Smooth muscle cell (in vitro differentiated cells): ENCODE data around the gene COL15A1. TPM values are rescaled to one million over a fixed set of nuclear protein-coding genes. Genes with fewer than 3 reads are reported as not detected.
A peak's percentile ranks its signal among the peaks of the same experiment; 100 is the strongest.

Experiments
- DNase-seq: peaks from one replicate; lab custom pipeline; 2025; ENCODE audit not compliant: unreplicated experiment; lab: John Stamatoyannopoulos, UW
- H2AFZ ChIP-seq: fragments of 200-600 bp; sonication (generic); 2 replicates; pipeline ENCODE4 v1.6.0; 2016; ENCODE audit warnings: antibody characterized with exemption, low read depth, mild to moderate bottlenecking
- H3F3A ChIP-seq: fragments of 200-600 bp; sonication (generic); 2 replicates; pipeline ENCODE4 v1.6.0; 2017; ENCODE audit warnings: antibody characterized with exemption, low read depth
- H3K27ac ChIP-seq: fragments of 200-600 bp; sonication (generic); 2 replicates; pipeline ENCODE4 v1.5.1; 2016; ENCODE audit warnings: low read depth, mild to moderate bottlenecking
- H3K27me3 ChIP-seq: fragments of 200-600 bp; sonication (generic); 2 replicates; pipeline ENCODE4 v1.6.1; 2016; ENCODE audit warnings: low read depth, mild to moderate bottlenecking
- H3K36me3 ChIP-seq: fragments of 200-600 bp; sonication (generic); 2 replicates; pipeline ENCODE4 v1.5.1; 2016; ENCODE audit warnings: low read depth
- H3K4me1 ChIP-seq: fragments of 200-600 bp; sonication (generic); 2 replicates; pipeline ENCODE4 v1.5.1; 2016; ENCODE audit warnings: low read depth
- H3K4me2 ChIP-seq: fragments of 200-600 bp; sonication (generic); 2 replicates; pipeline ENCODE4 v1.6.0; 2016; ENCODE audit warnings: mild to moderate bottlenecking
- H3K4me3 ChIP-seq: fragments of 200-600 bp; sonication (generic); 2 replicates; pipeline ENCODE4 v1.5.1; 2016; ENCODE audit warnings: mild to moderate bottlenecking
- H3K79me2 ChIP-seq: fragments of 200-600 bp; sonication (generic); 2 replicates; pipeline ENCODE4 v1.6.0; 2016; ENCODE audit warnings: low read depth, mild to moderate bottlenecking
- H3K9ac ChIP-seq: fragments of 200-600 bp; sonication (generic); 2 replicates; pipeline ENCODE4 v1.6.0; 2016; ENCODE audit warnings: low read depth
- H3K9me3 ChIP-seq: fragments of 200-600 bp; sonication (generic); replicated peaks from 2 replicates; pipeline ENCODE4 v1.5.1; 2016; ENCODE audit warnings: low read depth
- H4K20me1 ChIP-seq: fragments of 200-600 bp; sonication (generic); 2 replicates; pipeline ENCODE4 v1.6.0; 2016; ENCODE audit warnings: low read depth
- WGBS: methylation state at CpG from one replicate; pipeline ENCODE4 v1.1.7; 2016; ENCODE audit warnings: low lambda C conversion rate; 5-methylcytosine and 5-hydroxymethylcytosine counted together
- polyA plus RNA-seq: library from polyadenylated mRNA; unstranded; fragments of >200 nt; fragmentation: Nextera tagmentation; extraction: Ambion mirVana; gene quantifications from 2 replicates; pipeline ENCODE4 v1.2.1, GENCODE V29; 2016
- total RNA-seq: library from RNA; depleted of rRNA; stranded (reverse); fragments of >200 nt; gene quantifications from 2 replicates; pipeline ENCODE4 v1.2.3, GENCODE V29; 2014
- TF ChIP-seq, protein P1 (sequence below): fragments of 200-600 bp; sonication (generic); IDR thresholded peaks from 2 replicates; pipeline ENCODE4 v1.5.1; 2017; ENCODE audit warnings: borderline replicate concordance, mild to moderate bottlenecking, antibody characterized with exemption; ENCODE audit not compliant: insufficient read depth, poor library complexity, severe bottlenecking

Gene COL15A1
- total and polyA plus RNA-seq, 2 experiments from 2014 or later, result 222 to 293 TPM

DNA sequence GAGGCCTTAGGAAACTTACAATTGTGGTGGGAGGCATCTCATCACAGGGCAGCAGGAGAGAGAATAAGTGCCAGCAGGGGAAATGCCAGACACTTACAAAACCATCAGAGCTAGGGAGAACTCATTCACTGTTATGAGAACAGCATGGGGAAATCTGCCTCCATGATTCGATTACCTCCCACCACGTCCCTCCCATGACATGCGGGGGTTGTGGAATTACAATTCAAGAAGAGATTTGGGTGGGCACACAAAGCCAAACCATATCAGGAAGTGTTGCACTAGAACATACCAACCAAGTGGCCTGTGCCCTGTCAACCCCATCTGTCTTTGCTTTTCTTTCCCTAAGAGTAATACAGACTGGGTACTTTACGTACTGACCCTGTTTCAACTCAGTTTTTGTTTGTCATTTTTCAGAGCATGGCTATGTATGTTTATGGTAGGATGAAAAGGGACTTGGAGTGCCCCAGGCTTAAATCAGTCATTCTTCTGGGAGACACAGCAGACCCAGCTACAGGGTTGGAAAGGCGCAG is 102.9 kb downstream of the COL15A1 start:
- DNase-seq, result no peak
- Histone ChIP-seq H3K4me3 (no peak overlapping the region), H2AFZ (no peak overlapping the region), H3K9ac (no peak overlapping the region), H3F3A (peaks cover 19% of the 10 kb centered on the region), H3K27ac (peak overlapping the region; percentile 29), H3K36me3 (peaks cover 7% of the 10 kb centered on the region), H3K27me3 (no peaks in the 10 kb centered on the region), H3K9me3 (no peaks in the 10 kb centered on the region), H4K20me1 (no peaks in the 10 kb centered on the region), H3K4me1 (no peaks in the 10 kb centered on the region), H3K4me2 (no peak overlapping the region), H3K79me2 (no peaks in the 10 kb centered on the region)
- TF ChIP-seq, protein P1, sequence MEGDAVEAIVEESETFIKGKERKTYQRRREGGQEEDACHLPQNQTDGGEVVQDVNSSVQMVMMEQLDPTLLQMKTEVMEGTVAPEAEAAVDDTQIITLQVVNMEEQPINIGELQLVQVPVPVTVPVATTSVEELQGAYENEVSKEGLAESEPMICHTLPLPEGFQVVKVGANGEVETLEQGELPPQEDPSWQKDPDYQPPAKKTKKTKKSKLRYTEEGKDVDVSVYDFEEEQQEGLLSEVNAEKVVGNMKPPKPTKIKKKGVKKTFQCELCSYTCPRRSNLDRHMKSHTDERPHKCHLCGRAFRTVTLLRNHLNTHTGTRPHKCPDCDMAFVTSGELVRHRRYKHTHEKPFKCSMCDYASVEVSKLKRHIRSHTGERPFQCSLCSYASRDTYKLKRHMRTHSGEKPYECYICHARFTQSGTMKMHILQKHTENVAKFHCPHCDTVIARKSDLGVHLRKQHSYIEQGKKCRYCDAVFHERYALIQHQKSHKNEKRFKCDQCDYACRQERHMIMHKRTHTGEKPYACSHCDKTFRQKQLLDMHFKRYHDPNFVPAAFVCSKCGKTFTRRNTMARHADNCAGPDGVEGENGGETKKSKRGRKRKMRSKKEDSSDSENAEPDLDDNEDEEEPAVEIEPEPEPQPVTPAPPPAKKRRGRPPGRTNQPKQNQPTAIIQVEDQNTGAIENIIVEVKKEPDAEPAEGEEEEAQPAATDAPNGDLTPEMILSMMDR, result no peak
- 62% methylated on average over 5 of the region's 5 CpGs for WGBS

DNA sequence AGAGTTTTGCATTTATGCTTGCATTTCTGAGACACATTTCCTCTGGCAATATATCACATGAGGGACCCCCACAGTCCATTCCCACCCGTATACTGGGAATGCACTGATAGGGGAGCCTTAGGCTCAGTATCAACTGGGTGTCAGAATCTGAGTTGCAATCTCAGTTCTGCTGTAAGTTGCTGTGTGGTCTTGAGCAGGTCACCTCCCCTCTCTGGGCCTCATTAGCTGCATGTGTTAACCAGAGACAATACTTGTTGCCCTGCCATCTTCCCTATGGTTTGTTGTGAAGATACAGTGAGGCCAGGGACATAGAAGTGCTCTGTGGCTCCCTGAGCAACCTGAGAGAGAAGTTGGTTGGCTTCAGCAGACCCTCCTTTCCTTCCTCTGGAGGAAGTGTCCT is 105.5 kb downstream of the COL15A1 start:
- no peaks in the 10 kb centered on the region for H3K27me3 ChIP-seq
- DNase-seq, result no peak
- 85% methylated on average over 1 of the region's 1 CpG for WGBS

DNA sequence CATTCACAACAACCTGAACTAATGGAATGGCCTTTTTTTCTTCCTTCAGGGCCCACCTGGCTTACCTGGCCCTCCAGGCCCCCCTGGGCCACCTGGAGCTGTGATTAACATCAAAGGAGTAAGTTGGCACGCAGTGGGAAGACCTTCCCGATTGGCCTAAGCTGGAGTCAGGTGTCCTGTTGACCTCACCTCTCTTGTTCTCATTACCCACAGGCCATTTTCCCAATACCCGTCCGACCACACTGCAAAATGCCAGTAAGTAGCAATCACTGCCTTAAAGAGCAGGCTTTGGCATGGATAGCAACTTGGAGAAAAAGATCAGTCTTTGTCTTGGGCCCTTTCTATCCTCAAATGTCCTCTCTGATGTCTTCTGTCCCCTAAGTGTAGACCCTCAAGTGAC is 105.9 kb downstream of the COL15A1 start:
- no peaks in the 10 kb centered on the region for H3K27me3 ChIP-seq
- H2AFZ ChIP-seq, result no peak overlapping the region
- H3K36me3 ChIP-seq, result peaks cover 4% of the 10 kb centered on the region
- no peaks in the 10 kb centered on the region for H3K4me1 ChIP-seq
- H3F3A ChIP-seq, result peaks cover 12% of the 10 kb centered on the region
- no peaks in the 10 kb centered on the region for H3K9me3 ChIP-seq
- H3K4me3 ChIP-seq, result no peak overlapping the region
- peak overlapping the region; percentile 50 for H3K27ac ChIP-seq
- WGBS, result 91% methylated on average over 4 of the region's 4 CpGs
- DNase-seq, result no peak
- TF ChIP-seq, protein P1, result no peak
- H4K20me1 ChIP-seq, result no peaks in the 10 kb centered on the region
- no peak overlapping the region for H3K9ac ChIP-seq
- H3K79me2 ChIP-seq, result no peaks in the 10 kb centered on the region
- H3K4me2 ChIP-seq, result no peak overlapping the region

More for the DNA sequence above, 105.5 kb downstream of the COL15A1 start:
- no peak overlapping the region for H3K4me2 ChIP-seq
- peaks cover 7% of the 10 kb centered on the region for H3K36me3 ChIP-seq
- no peaks in the 10 kb centered on the region for H4K20me1 ChIP-seq
- H3K9ac ChIP-seq, result no peak overlapping the region
- no peak overlapping the region for H3K4me3 ChIP-seq
- peak overlapping the region; percentile 50 for H3K27ac ChIP-seq
- TF ChIP-seq, protein P1, result no peak
- peaks cover 12% of the 10 kb centered on the region for H3F3A ChIP-seq
- H3K79me2 ChIP-seq, result no peaks in the 10 kb centered on the region
- no peak overlapping the region for H2AFZ ChIP-seq
- H3K9me3 ChIP-seq, result no peaks in the 10 kb centered on the region
- H3K4me1 ChIP-seq, result no peaks in the 10 kb centered on the region

DNA sequence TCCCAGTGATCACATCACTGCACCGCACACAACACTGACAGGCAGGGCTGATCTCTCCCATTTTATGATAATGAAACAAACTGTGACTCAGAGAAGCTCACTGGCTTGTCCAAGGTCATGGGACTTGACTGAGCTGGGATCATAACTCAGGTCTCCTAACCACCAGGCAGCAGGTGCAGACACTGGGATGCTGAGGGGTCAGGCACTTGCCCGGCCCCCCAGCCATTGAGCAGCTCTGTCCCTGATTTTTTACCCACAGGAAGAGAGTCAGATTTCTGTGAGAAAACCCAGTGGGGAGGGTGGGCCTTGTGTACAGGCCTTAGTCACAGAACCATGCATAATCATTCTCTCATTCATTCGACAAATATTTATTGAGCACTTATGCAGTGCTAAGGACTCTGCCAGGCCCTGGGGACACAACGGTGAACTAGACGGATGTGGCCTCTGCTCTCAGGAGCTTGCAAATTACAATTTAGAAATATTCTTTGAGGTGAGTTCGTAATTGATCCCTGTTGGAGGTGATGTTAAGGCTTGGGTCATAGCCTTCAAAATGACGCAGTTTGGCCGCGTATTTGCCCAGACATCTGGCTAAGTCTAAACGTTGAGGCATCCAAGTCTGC is 106.7 kb downstream of the COL15A1 start:
- Histone ChIP-seq H3F3A (peaks cover 12% of the 10 kb centered on the region), H3K27me3 (no peaks in the 10 kb centered on the region), H3K4me2 (no peak overlapping the region), H3K4me3 (no peak overlapping the region), H3K79me2 (no peaks in the 10 kb centered on the region), H3K36me3 (no peaks in the 10 kb centered on the region), H2AFZ (no peak overlapping the region), H3K4me1 (no peaks in the 10 kb centered on the region), H3K27ac (peak overlapping the region; percentile 50), H3K9ac (no peak overlapping the region), H3K9me3 (no peaks in the 10 kb centered on the region), H4K20me1 (no peaks in the 10 kb centered on the region)
- 77% methylated on average over 10 of the region's 10 CpGs for WGBS
- DNase-seq, result no peak
- TF ChIP-seq, protein P1, result no peak
